GM12878 (cell line): ENCODE measurements around the gene PRKCB. TPM values are rescaled to one million over a fixed set of nuclear protein-coding genes. Genes with fewer than 3 reads are reported as not detected.

Source experiments
- ATAC-seq: fragments of 200-7000 bp; cut with Tn5 transposase; 3 replicates; pipeline ENCODE4 v1.9.1; 2020; ENCODE audit warnings: mild to moderate bottlenecking, moderate library complexity
- BruUV-seq: library from RNA; stranded (reverse); fragments of 400-500 nt; replicated peaks from 2 replicates; lab custom pipeline; 2021; lab: Mats Ljungman, UMichigan
- CTCF ChIA-PET: fragments of 300-600 bp; sonication (Branson Sonifier 250); formaldehyde crosslinking; extraction: SDS; loops from one replicate; lab custom pipeline; 2021; ENCODE audit warnings: inconsistent platforms; lab: Yijun Ruan, JAX
- POLR2A ChIA-PET: fragments of 350-600 bp; formaldehyde crosslinking; extraction: SDS; loops from one replicate; lab custom pipeline; 2021; ENCODE audit warnings: inconsistent platforms; lab: Charles Lee
- RAD21 ChIA-PET: fragments of 300-600 bp; sonication (Branson Sonifier 250); formaldehyde crosslinking; loops from one replicate; lab custom pipeline; 2023; ENCODE audit warnings: antibody characterized with exemption; ENCODE audit not compliant: unreplicated experiment; lab: Charles Lee
- SMC1A ChIA-PET: fragments of 300-600 bp; sonication (Branson Sonifier 250); formaldehyde crosslinking; loops from one replicate; lab custom pipeline; 2023; ENCODE audit not compliant: unreplicated experiment, uncharacterized antibody; lab: Charles Lee
- DNase-seq: peaks from one replicate; pipeline ENCODE4 v3.0.0-alpha.2; 2011; ENCODE audit warnings: low read depth, low spot score
- FAIRE-seq: peaks from 3 replicates; lab custom pipeline; 2011; peaks lifted over from hg19 to GRCh38; lab: Jason Lieb, UNC
- H2AFZ ChIP-seq: 2 replicates; pipeline ENCODE4 v1.6.0; 2011; ENCODE audit warnings: low read depth, low read length, control low read depth; ENCODE audit not compliant: control insufficient read depth
- H3K27ac ChIP-seq: 2 replicates; pipeline ENCODE4 v1.5.1; 2011; ENCODE audit warnings: control low read depth; ENCODE audit not compliant: control insufficient read depth, insufficient read depth
- H3K27me3 ChIP-seq, 2 experiments: replicated peaks in 1 of 2; 2 replicates each; pipeline versions ENCODE4 v1.6.0 to v1.6.1; 2011; ENCODE audit warnings: low read length in 1 of 2; ENCODE audit not compliant: control insufficient read depth in 2 of 2, insufficient read depth in 2 of 2
- H3K36me3 ChIP-seq, 2 experiments: 2 replicates each; pipeline ENCODE4 v1.5.1; 2011; ENCODE audit warnings: low read length in 1 of 2; ENCODE audit not compliant: control insufficient read depth in 2 of 2, insufficient read depth in 2 of 2
- H3K4me1 ChIP-seq: 2 replicates; pipeline ENCODE4 v1.6.1; 2011; ENCODE audit warnings: mild to moderate bottlenecking, low read length, moderate library complexity, mixed read lengths; ENCODE audit not compliant: control insufficient read depth, insufficient read depth
- H3K4me2 ChIP-seq: 2 replicates; pipeline ENCODE4 v1.6.0; 2011; ENCODE audit warnings: control low read depth; ENCODE audit not compliant: control insufficient read depth, insufficient read depth
- H3K4me3 ChIP-seq: fragments of 200-600 bp; sonication (generic); 2 replicates; pipeline ENCODE4 v1.5.1; 2016
- H3K79me2 ChIP-seq: 2 replicates; pipeline ENCODE4 v1.6.0; 2011; ENCODE audit warnings: low read length; ENCODE audit not compliant: control insufficient read depth, insufficient read depth
- H3K9ac ChIP-seq: 2 replicates; pipeline ENCODE4 v1.8.0; 2011; ENCODE audit warnings: low read length, control low read depth, mixed read lengths; ENCODE audit not compliant: control insufficient read depth, insufficient read depth
- H3K9me3 ChIP-seq: replicated peaks from 3 replicates; pipeline ENCODE4 v1.5.1; 2011; ENCODE audit warnings: mild to moderate bottlenecking, low read length; ENCODE audit not compliant: control insufficient read depth, insufficient read depth
- H4K20me1 ChIP-seq: 2 replicates; pipeline ENCODE4 v1.6.0; 2011; ENCODE audit not compliant: control insufficient read depth, insufficient read depth
- CEBPB ChIP-seq, 2 experiments: fragments of 150-350 bp in 1 of 2; IDR thresholded peaks; 2 replicates each; pipeline ENCODE4 v1.6.1; 2012 to 2014; ENCODE audit warnings: low read depth in 2 of 2, low read length in 2 of 2, borderline replicate concordance in 1 of 2, inconsistent platforms in 1 of 2
- EED ChIP-seq: sonication (generic); IDR thresholded peaks from 2 replicates; pipeline ENCODE4 v1.6.1; 2016; ENCODE audit warnings: antibody characterized with exemption, low read depth
- EGR1 ChIP-seq, 2 experiments: IDR thresholded peaks; 1 replicate in 1 of 2; 2 replicates in 1 of 2; pipeline ENCODE4 v1.6.1; 2011 to 2012; ENCODE audit warnings: low read depth in 2 of 2, low read length in 2 of 2, borderline replicate concordance in 1 of 2, mild to moderate bottlenecking in 1 of 2, moderate library complexity in 1 of 2
- EP300 ChIP-seq, 2 experiments: fragments of 150-350 bp in 1 of 2; IDR thresholded peaks; 2 replicates each; pipeline ENCODE4 v1.6.1; 2011 to 2012; ENCODE audit warnings: low read depth in 2 of 2, low read length in 2 of 2, borderline replicate concordance in 1 of 2, improper control_type of control experiment in 1 of 2, inconsistent platforms in 1 of 2; ENCODE audit not compliant: control insufficient read depth in 1 of 2
- KAT2A ChIP-seq: conservative IDR thresholded peaks from 2 replicates; pipeline ENCODE4 v1.6.1; 2011; ENCODE audit warnings: low read depth, low read length; ENCODE audit not compliant: control insufficient read depth
- POU2F2 ChIP-seq: IDR thresholded peaks from 3 replicates; pipeline ENCODE4 v1.6.1; 2011; ENCODE audit warnings: low read depth, mild to moderate bottlenecking, low read length, borderline replicate concordance
- SMAD5 ChIP-seq: IDR thresholded peaks from 2 replicates; pipeline ENCODE4 v1.6.1; 2016; ENCODE audit warnings: antibody characterized with exemption, low read depth
- SMC3 ChIP-seq: IDR thresholded peaks from 2 replicates; pipeline ENCODE4 v1.6.1; 2011; ENCODE audit warnings: low read length, improper control_type of control experiment, borderline replicate concordance
- SRF ChIP-seq, 2 experiments: IDR thresholded peaks; 2 replicates each; pipeline ENCODE4 v1.6.1; 2011; ENCODE audit warnings: low read depth in 2 of 2, low read length in 2 of 2, mild to moderate bottlenecking in 1 of 2, moderate library complexity in 1 of 2
- SUZ12 ChIP-seq: fragments of 200-600 bp; sonication (generic); IDR thresholded peaks from one replicate; pipeline ENCODE4 v1.6.1; 2018; ENCODE audit warnings: antibody characterized with exemption, mild to moderate bottlenecking; ENCODE audit not compliant: unreplicated experiment
- TBL1XR1 ChIP-seq: IDR thresholded peaks from 2 replicates; pipeline ENCODE4 v1.6.1; 2012; ENCODE audit warnings: low read depth, low read length, improper control_type of control experiment
- WGBS: methylation state at CpG from one replicate; pipeline ENCODE4 v1.1.6; 2016; ENCODE audit warnings: low lambda C conversion rate; ENCODE audit not compliant: insufficient replicate concordance, insufficient coverage; ENCODE audit errors: missing lambda C conversion rate; 5-methylcytosine and 5-hydroxymethylcytosine counted together
- in situ Hi-C: fragments of 300-500 bp; cut with MboI; formaldehyde crosslinking; loops from 9 replicates; pipeline ENCODE4 v1.14.3; 2018; ENCODE audit warnings: mixed read lengths
- intact Hi-C: fragments of 100-400 bp; cut with micrococcal nuclease; formaldehyde crosslinking; loops from one replicate; pipeline ENCODE4 v1.14.2; 2022; ENCODE audit not compliant: unreplicated experiment
- polyA plus RNA-seq, 11 experiments: library from polyadenylated mRNA; depleted of rRNA in 4 of 11; unstranded in 6 of 11; stranded (reverse) in 5 of 11; fragments of >200 nt; fragmentation: Nextera tagmentation in 4 of 11; fragmentation: Illumina TruSeq in 1 of 11; extraction: Ambion mirVana in 4 of 11; extraction: Trizol in 1 of 11; gene quantifications; 1 replicate in 1 of 11; 2 replicates in 10 of 11; pipeline versions ENCODE4 v1.2.1 to v1.2.3, GENCODE V29; 2011 to 2016; ENCODE audit warnings: inconsistent platforms in 2 of 11, missing spikeins in 2 of 11, low read depth in 1 of 11
- total RNA-seq, 4 experiments: library from RNA; depleted of rRNA in 3 of 4; stranded (reverse); fragments of >200 nt in 3 of 4; fragmentation: Illumina TruSeq in 1 of 4; extraction: Trizol in 1 of 4; gene quantifications; 2 replicates each; pipeline versions ENCODE4 v1.2.1 to v1.2.3, GENCODE V29; 2013 to 2021
- TF ChIP-seq, protein P1 (sequence below): fragments of 450-650 bp; IDR thresholded peaks from 2 replicates; pipeline ENCODE4 v1.6.1; 2014; ENCODE audit warnings: mild to moderate bottlenecking
- TF ChIP-seq, protein P2 (sequence below): fragments of 450-650 bp; formaldehyde crosslinking; IDR thresholded peaks from 2 replicates; pipeline ENCODE4 v1.5.0; 2022; ENCODE audit warnings: mild to moderate bottlenecking, missing genetic modification characterization
- TF ChIP-seq, protein P3 (sequence below): IDR thresholded peaks from 2 replicates; pipeline ENCODE4 v1.6.1; 2012; ENCODE audit warnings: low read length, inconsistent platforms
- TF ChIP-seq, protein P4 (sequence below): IDR thresholded peaks from 2 replicates; pipeline ENCODE4 v1.6.1; 2011; ENCODE audit warnings: borderline replicate concordance, low read depth, mild to moderate bottlenecking, moderate library complexity, mixed read lengths, low read length; ENCODE audit not compliant: insufficient read depth; ENCODE audit errors: extremely low read length

The PRKCB gene
- total and polyA plus RNA-seq, 10 of the 15 experiments (the other 5 are each of a cell fraction or from before 2014, with no cell fraction given) = 21.4 to 158 (median 97.3) TPM

DNA sequence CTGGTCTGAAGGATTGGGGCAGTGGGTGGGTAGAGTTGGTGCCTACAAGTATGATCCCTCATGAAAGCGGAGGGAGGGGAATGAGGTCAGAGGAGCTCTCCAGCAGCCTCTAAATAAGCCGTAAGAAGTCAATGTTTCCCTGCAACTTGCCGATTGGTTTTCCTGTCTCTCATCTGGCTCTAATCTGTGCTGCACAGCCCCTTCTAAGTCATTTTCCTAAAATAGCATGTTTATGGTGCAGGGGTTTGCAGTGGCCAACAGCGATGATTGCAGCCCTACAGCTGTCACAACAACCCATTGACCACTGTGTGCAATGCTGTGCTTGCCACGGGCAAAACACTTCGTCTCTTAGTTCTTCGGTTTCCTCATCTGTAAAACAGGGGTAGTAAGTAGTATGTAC lies 189.2 kb downstream of the PRKCB start:
- Histone ChIP-seq H3K4me3 (no peak overlapping the region), H3K9me3 (no peaks in the 10 kb centered on the region; the same call in 2 of the 3 replicates), H3K27me3 (no peaks in the 10 kb centered on the region), H3K4me2 (no peak overlapping the region), H3K27ac (no peak overlapping the region), H3K4me1 (peaks cover 19% of the 10 kb centered on the region), H2AFZ (no peak overlapping the region), H3K9ac (no peak overlapping the region), H4K20me1 (no peaks in the 10 kb centered on the region; the same call in 1 of the 2 replicates), H3K36me3 (peaks cover 0 to 2% of the 10 kb centered on the region in 2 experiments; a peak in 2 of 4 replicates), H3K79me2 (peaks cover 9% of the 10 kb centered on the region)
- TF ChIP-seq, protein P1, sequence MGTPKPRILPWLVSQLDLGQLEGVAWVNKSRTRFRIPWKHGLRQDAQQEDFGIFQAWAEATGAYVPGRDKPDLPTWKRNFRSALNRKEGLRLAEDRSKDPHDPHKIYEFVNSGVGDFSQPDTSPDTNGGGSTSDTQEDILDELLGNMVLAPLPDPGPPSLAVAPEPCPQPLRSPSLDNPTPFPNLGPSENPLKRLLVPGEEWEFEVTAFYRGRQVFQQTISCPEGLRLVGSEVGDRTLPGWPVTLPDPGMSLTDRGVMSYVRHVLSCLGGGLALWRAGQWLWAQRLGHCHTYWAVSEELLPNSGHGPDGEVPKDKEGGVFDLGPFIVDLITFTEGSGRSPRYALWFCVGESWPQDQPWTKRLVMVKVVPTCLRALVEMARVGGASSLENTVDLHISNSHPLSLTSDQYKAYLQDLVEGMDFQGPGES = no peak
- TF ChIP-seq CEBPB (IDR thresholded peaks at IDR 0.05; ENCODE audit: borderline replicate concordance in 1 of 2, low read depth in 2 of 2, low read length in 2 of 2) (no peak), TBL1XR1 (no peak), EP300 (IDR thresholded peaks at IDR 0.05; ENCODE audit: borderline replicate concordance in 1 of 2, control insufficient read depth in 1 of 2, low read depth in 2 of 2, low read length in 2 of 2) (no peak), KAT2A (no peak), SMAD5 (no peak), POU2F2 (no peak), SRF (IDR thresholded peaks at IDR 0.05; ENCODE audit: low read depth in 2 of 2, low read length in 2 of 2) (no peak), SUZ12 (no peak), SMC3 (no peak), EED (no peak), EGR1 (IDR thresholded peaks at IDR 0.05; ENCODE audit: borderline replicate concordance in 1 of 2, low read depth in 2 of 2, low read length in 2 of 2) (no peak)
- TF ChIP-seq, protein P2, sequence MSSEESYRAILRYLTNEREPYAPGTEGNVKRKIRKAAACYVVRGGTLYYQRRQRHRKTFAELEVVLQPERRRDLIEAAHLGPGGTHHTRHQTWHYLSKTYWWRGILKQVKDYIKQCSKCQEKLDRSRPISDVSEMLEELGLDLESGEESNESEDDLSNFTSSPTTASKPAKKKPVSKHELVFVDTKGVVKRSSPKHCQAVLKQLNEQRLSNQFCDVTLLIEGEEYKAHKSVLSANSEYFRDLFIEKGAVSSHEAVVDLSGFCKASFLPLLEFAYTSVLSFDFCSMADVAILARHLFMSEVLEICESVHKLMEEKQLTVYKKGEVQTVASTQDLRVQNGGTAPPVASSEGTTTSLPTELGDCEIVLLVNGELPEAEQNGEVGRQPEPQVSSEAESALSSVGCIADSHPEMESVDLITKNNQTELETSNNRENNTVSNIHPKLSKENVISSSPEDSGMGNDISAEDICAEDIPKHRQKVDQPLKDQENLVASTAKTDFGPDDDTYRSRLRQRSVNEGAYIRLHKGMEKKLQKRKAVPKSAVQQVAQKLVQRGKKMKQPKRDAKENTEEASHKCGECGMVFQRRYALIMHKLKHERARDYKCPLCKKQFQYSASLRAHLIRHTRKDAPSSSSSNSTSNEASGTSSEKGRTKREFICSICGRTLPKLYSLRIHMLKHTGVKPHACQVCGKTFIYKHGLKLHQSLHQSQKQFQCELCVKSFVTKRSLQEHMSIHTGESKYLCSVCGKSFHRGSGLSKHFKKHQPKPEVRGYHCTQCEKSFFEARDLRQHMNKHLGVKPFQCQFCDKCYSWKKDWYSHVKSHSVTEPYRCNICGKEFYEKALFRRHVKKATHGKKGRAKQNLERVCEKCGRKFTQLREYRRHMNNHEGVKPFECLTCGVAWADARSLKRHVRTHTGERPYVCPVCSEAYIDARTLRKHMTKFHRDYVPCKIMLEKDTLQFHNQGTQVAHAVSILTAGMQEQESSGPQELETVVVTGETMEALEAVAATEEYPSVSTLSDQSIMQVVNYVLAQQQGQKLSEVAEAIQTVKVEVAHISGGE = no peak
- TF ChIP-seq, protein P3, sequence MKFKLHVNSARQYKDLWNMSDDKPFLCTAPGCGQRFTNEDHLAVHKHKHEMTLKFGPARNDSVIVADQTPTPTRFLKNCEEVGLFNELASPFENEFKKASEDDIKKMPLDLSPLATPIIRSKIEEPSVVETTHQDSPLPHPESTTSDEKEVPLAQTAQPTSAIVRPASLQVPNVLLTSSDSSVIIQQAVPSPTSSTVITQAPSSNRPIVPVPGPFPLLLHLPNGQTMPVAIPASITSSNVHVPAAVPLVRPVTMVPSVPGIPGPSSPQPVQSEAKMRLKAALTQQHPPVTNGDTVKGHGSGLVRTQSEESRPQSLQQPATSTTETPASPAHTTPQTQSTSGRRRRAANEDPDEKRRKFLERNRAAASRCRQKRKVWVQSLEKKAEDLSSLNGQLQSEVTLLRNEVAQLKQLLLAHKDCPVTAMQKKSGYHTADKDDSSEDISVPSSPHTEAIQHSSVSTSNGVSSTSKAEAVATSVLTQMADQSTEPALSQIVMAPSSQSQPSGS = no peak
- TF ChIP-seq, protein P4, sequence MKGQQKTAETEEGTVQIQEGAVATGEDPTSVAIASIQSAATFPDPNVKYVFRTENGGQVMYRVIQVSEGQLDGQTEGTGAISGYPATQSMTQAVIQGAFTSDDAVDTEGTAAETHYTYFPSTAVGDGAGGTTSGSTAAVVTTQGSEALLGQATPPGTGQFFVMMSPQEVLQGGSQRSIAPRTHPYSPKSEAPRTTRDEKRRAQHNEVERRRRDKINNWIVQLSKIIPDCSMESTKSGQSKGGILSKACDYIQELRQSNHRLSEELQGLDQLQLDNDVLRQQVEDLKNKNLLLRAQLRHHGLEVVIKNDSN = no peak
- WGBS = over 99% methylated on average over 7 of the region's 7 CpGs
- RAD21 ChIA-PET = no interaction called here
- DNase-seq (no peak), FAIRE-seq (no peak), ATAC-seq (no peak)
- intact Hi-C loops (no loop called here), in situ Hi-C loops (no loop called here)
- SMC1A ChIA-PET = no interaction called here
- POLR2A ChIA-PET = no interaction called here
- CTCF ChIA-PET = interaction anchor here (0.5 to 3.9 kb wide), 4 partner anchors 219 to 492 kb away, joined by 3 to 19 read pairs (median 7); no protein-coding TSS in a partner anchor
- no TSS peak for BruUV-seq
